H9 (cell line): ENCODE measurements around the gene CAMK2B. TPM values are rescaled to one million over a fixed set of nuclear protein-coding genes. Genes with fewer than 3 reads are reported as not detected.
"Not testable (repeated sequence)": the region's sequence is repeated elsewhere in the genome, so short reads cannot be mapped to it uniquely, and the experiment has no call there.

Experiments used
- DNase-seq: peaks from one replicate; pipeline ENCODE4 v3.0.0-alpha.2; 2017
- H2AFZ ChIP-seq: one replicate; pipeline ENCODE4 v1.6.1; 2013; ENCODE audit warnings: mild to moderate bottlenecking, low read length, control low read depth, moderate library complexity
- H2AK5ac ChIP-seq: 2 replicates; pipeline ENCODE4 v1.6.1; 2013; ENCODE audit warnings: low read length, control low read depth, mixed read lengths; ENCODE audit not compliant: insufficient read length
- H2BK120ac ChIP-seq: one replicate; pipeline ENCODE4 v1.6.1; 2013; ENCODE audit warnings: low read depth, mild to moderate bottlenecking, low read length, control low read depth, inconsistent platforms; ENCODE audit not compliant: poor library complexity, severe bottlenecking
- H2BK12ac ChIP-seq: 2 replicates; pipeline ENCODE4 v1.6.1; 2013; ENCODE audit warnings: low read length, control low read depth, mixed read lengths, low read depth; ENCODE audit not compliant: insufficient read length
- H2BK15ac ChIP-seq: 2 replicates; pipeline ENCODE4 v1.6.1; 2013; ENCODE audit warnings: low read depth, low read length, control low read depth
- H2BK20ac ChIP-seq: one replicate; pipeline ENCODE4 v1.6.1; 2013; ENCODE audit warnings: low read depth, mild to moderate bottlenecking, low read length, control low read depth, inconsistent platforms; ENCODE audit not compliant: poor library complexity, severe bottlenecking
- H2BK5ac ChIP-seq: 2 replicates; pipeline ENCODE4 v1.6.1; 2013; ENCODE audit warnings: low read length, control low read depth, mixed read lengths; ENCODE audit not compliant: insufficient read length
- H3K14ac ChIP-seq: 2 replicates; pipeline ENCODE4 v1.6.1; 2013; ENCODE audit warnings: low read length, control low read depth; ENCODE audit not compliant: insufficient read depth
- H3K18ac ChIP-seq: 2 replicates; pipeline ENCODE4 v1.6.1; 2013; ENCODE audit warnings: low read depth, mild to moderate bottlenecking, mixed read lengths, low read length, control low read depth; ENCODE audit not compliant: insufficient read length
- H3K23ac ChIP-seq: 2 replicates; pipeline ENCODE4 v1.6.1; 2013; ENCODE audit warnings: low read length, control low read depth, mixed read lengths, low read depth; ENCODE audit not compliant: insufficient read length
- H3K23me2 ChIP-seq: 2 replicates; pipeline ENCODE4 v1.6.1; 2013; ENCODE audit warnings: low read depth, mild to moderate bottlenecking, mixed read lengths, low read length, control low read depth; ENCODE audit not compliant: insufficient read length, poor library complexity, severe bottlenecking
- H3K27ac ChIP-seq: 2 replicates; pipeline ENCODE4 v1.5.1; 2013; ENCODE audit warnings: low read length, control low read depth, mixed read lengths, low read depth; ENCODE audit not compliant: insufficient read length
- H3K27me3 ChIP-seq: 2 replicates; pipeline ENCODE4 v1.6.1; 2013; ENCODE audit warnings: low read length, control low read depth, inconsistent platforms; ENCODE audit not compliant: insufficient read depth
- H3K4ac ChIP-seq: 2 replicates; pipeline ENCODE4 v1.6.1; 2013; ENCODE audit warnings: low read depth, mild to moderate bottlenecking, control low read depth, inconsistent platforms, low read length, moderate library complexity
- H3K4me1 ChIP-seq: 2 replicates; pipeline ENCODE4 v1.6.1; 2013; ENCODE audit warnings: low read length, control low read depth, inconsistent platforms; ENCODE audit not compliant: insufficient read depth
- H3K4me2 ChIP-seq: 2 replicates; pipeline ENCODE4 v1.6.1; 2013; ENCODE audit warnings: low read length, control low read depth, mixed read lengths; ENCODE audit not compliant: insufficient read length, insufficient read depth
- H3K56ac ChIP-seq: 2 replicates; pipeline ENCODE4 v1.6.1; 2013; ENCODE audit warnings: low read depth, mild to moderate bottlenecking, mixed read lengths, low read length, control low read depth; ENCODE audit not compliant: insufficient read length
- H3K79me1 ChIP-seq: 2 replicates; pipeline ENCODE4 v1.6.1; 2013; ENCODE audit warnings: low read depth, mild to moderate bottlenecking, moderate library complexity, low read length, control low read depth, inconsistent platforms; ENCODE audit not compliant: insufficient read depth, poor library complexity, severe bottlenecking
- H3K79me2 ChIP-seq: 2 replicates; pipeline ENCODE4 v1.6.1; 2013; ENCODE audit warnings: low read length, control low read depth, inconsistent platforms; ENCODE audit not compliant: insufficient read depth
- H3K9ac ChIP-seq: 2 replicates; pipeline ENCODE4 v1.6.1; 2013; ENCODE audit warnings: low read length, control low read depth, mixed read lengths; ENCODE audit not compliant: insufficient read length; ENCODE audit errors: extremely low read depth
- H3K9me3 ChIP-seq: one replicate; pipeline ENCODE4 v1.6.1; 2013; ENCODE audit warnings: low read depth, low read length, inconsistent platforms; ENCODE audit not compliant: control insufficient read depth
- H3T11ph ChIP-seq: one replicate; pipeline ENCODE4 v1.6.1; 2013; ENCODE audit warnings: mild to moderate bottlenecking, low read length, control low read depth, inconsistent platforms
- H4K20me1 ChIP-seq: one replicate; pipeline ENCODE4 v1.6.1; 2013; ENCODE audit not compliant: control insufficient read depth, insufficient read length, insufficient read depth
- H4K5ac ChIP-seq: 2 replicates; pipeline ENCODE4 v1.6.1; 2013; ENCODE audit warnings: low read depth, mild to moderate bottlenecking, mixed read lengths, low read length, control low read depth; ENCODE audit not compliant: insufficient read length
- H4K8ac ChIP-seq: replicated peaks from 2 replicates; pipeline ENCODE4 v1.6.1; 2013; ENCODE audit warnings: low read length, control low read depth, mixed read lengths, low read depth; ENCODE audit not compliant: insufficient read length
- H4K91ac ChIP-seq: 2 replicates; pipeline ENCODE4 v1.6.1; 2013; ENCODE audit warnings: low read depth, mild to moderate bottlenecking, moderate library complexity, mixed read lengths, low read length, control low read depth; ENCODE audit not compliant: insufficient read length
- H3K27ac Mint-ChIP-seq, 3 experiments: 2 replicates in 2 of 3; 3 replicates in 1 of 3; pipeline ENCODE4 v1.8.0; 2020 to 2021; ENCODE audit warnings: mixed read lengths in 3 of 3, mild to moderate bottlenecking in 1 of 3, moderate library complexity in 1 of 3
- H3K27me3 Mint-ChIP-seq: 2 replicates; pipeline ENCODE4 v1.8.0; 2021; ENCODE audit warnings: low read depth, mild to moderate bottlenecking, moderate library complexity, mixed read lengths
- H3K36me3 Mint-ChIP-seq, 3 experiments: 2 replicates in 2 of 3; 3 replicates in 1 of 3; pipeline ENCODE4 v1.8.0; 2020 to 2021; ENCODE audit warnings: low read depth in 3 of 3, mixed read lengths in 3 of 3; ENCODE audit not compliant: insufficient read depth in 1 of 3
- H3K4me1 Mint-ChIP-seq, 2 experiments: 2 replicates each; pipeline ENCODE4 v1.8.0; 2020; ENCODE audit warnings: mixed read lengths in 2 of 2
- H3K4me3 Mint-ChIP-seq, 2 experiments: 2 replicates in 1 of 2; 3 replicates in 1 of 2; pipeline ENCODE4 v1.8.0; 2020 to 2021; ENCODE audit warnings: mild to moderate bottlenecking in 2 of 2, mixed read lengths in 2 of 2, moderate library complexity in 1 of 2
- H3K9me3 Mint-ChIP-seq, 2 experiments: 2 replicates in 1 of 2; 3 replicates in 1 of 2; pipeline ENCODE4 v1.8.0; 2020; ENCODE audit warnings: mild to moderate bottlenecking in 2 of 2, mixed read lengths in 2 of 2, moderate library complexity in 1 of 2
- CTCF ChIP-seq: fragments of 200-600 bp; sonication (generic); conservative IDR thresholded peaks from 3 replicates; pipeline ENCODE4 v1.8.0; 2021; ENCODE audit warnings: antibody characterized with exemption, mild to moderate bottlenecking
- WGBS: extraction: QIAGEN DNeasy Blood & Tissue Kit; methylation state at CpG from one replicate; pipeline ENCODE4 v1.1.7; 2013; ENCODE audit warnings: missing lambda C conversion rate, low lambda C conversion rate, mixed read lengths; ENCODE audit not compliant: insufficient read length; ENCODE audit errors: extremely low coverage; 5-methylcytosine and 5-hydroxymethylcytosine counted together
- total RNA-seq: library from RNA; stranded (reverse); gene quantifications from 2 replicates; pipeline ENCODE4 v1.2.1, GENCODE V29; 2021

Gene CAMK2B
- total RNA-seq, 1 experiment from 2014 or later: 0.17 TPM

DNA sequence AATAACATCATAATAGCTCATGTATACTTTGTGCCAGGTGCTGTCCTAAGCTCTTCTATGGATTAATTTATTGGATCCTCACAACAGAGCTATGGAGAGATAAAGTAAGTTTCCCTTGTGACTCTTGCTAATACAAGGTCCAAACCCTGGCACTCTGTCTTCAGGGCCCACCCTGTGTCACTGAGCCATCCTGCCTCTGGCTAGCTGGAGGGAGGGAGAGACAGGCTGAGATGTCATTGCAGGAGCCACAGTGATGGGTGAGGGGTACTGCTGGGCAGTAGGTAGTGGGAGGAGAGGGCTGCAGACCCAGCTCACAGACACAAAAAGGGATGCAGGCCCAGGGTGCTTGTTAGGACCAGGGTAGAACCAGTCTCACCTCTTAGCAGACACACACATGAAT is 153.0 kb downstream of the CAMK2B start:
- Histone ChIP-seq H4K8ac (no peak overlapping the region), H3K9me3 (no peaks in the 10 kb centered on the region), H3K79me2 (no peaks in the 10 kb centered on the region), H3K4me2 (no peak overlapping the region), H3K79me1 (no peaks in the 10 kb centered on the region), H3K4ac (no peak overlapping the region), H2BK15ac (no peak overlapping the region), H4K5ac (no peak overlapping the region), H2BK20ac (no peak overlapping the region), H4K20me1 (no peaks in the 10 kb centered on the region), H2BK120ac (no peak overlapping the region), H3K18ac (no peak overlapping the region), H3K14ac (no peak overlapping the region), H3K27me3 (no peaks in the 10 kb centered on the region), H3K4me1 (no peaks in the 10 kb centered on the region), H3K27ac (no peak overlapping the region), H2BK5ac (no peak overlapping the region), H2AFZ (no peak overlapping the region), H3K56ac (no peak overlapping the region), H2AK5ac (no peak overlapping the region), H3K23me2 (no peaks in the 10 kb centered on the region), H3T11ph (no peak overlapping the region), H3K9ac (no peak overlapping the region), H2BK12ac (no peak overlapping the region), H3K23ac (no peak overlapping the region), H4K91ac (no peak overlapping the region)
- Mint-ChIP-seq H3K27ac (no peak overlapping the region), H3K9me3 (peaks cover 2 to 3% of the 10 kb centered on the region in 2 experiments; a peak in 4 of 5 replicates), H3K4me1 (peaks cover 5 to 8% of the 10 kb centered on the region in 2 experiments; a peak in 3 of 4 replicates), H3K4me3 (no peak overlapping the region), H3K27me3 (peaks cover 43% of the 10 kb centered on the region), H3K36me3 (no peaks in the 10 kb centered on the region)
- peak; percentile 12 for DNase-seq
- no peak for TF ChIP-seq CTCF

GRCh38 chr7:44171901-44172300 is 153.5 kb downstream of the CAMK2B start:
- not testable (repeated sequence) for H3K9me3 Mint-ChIP-seq, H4K20me1 ChIP-seq, H2BK5ac ChIP-seq, H3K9me3 ChIP-seq, H4K5ac ChIP-seq, H3K23ac ChIP-seq, H3K4ac ChIP-seq, H2AFZ ChIP-seq, H3K4me3 Mint-ChIP-seq, H3K36me3 Mint-ChIP-seq, H3K23me2 ChIP-seq, H3K14ac ChIP-seq, DNase-seq, H2BK20ac ChIP-seq, H3K79me2 ChIP-seq, H3K27me3 ChIP-seq, H2AK5ac ChIP-seq, H3T11ph ChIP-seq, H3K4me1 ChIP-seq, H3K27ac ChIP-seq, H3K18ac ChIP-seq, H3K79me1 ChIP-seq, H3K9ac ChIP-seq, H2BK12ac ChIP-seq, H2BK120ac ChIP-seq, H3K56ac ChIP-seq, H3K4me1 Mint-ChIP-seq, H3K27ac Mint-ChIP-seq, H4K8ac ChIP-seq, H3K4me2 ChIP-seq, H4K91ac ChIP-seq, H2BK15ac ChIP-seq
- H3K27me3 Mint-ChIP-seq: peaks cover 47% of the 10 kb centered on the region
- WGBS: no CpG with 5 or more reads among the region's 9 CpGs
